CD4-positive, CD25-positive, alpha-beta regulatory T cell (primary cell): ENCODE measurements around the gene BCL7B. TPM values are rescaled to one million over a fixed set of nuclear protein-coding genes. Genes with fewer than 3 reads are reported as not detected.

Experiments used
- ATAC-seq, 2 donors: fragments of 150-1000 bp; cut with Tn5 transposase; one replicate each; pipeline ENCODE4 v1.10.0; 2021; ENCODE audit warnings: low read depth in 2 of 2, moderate number of reproducible peaks in 2 of 2, moderate library complexity in 1 of 2
- DNase-seq, 3 donors: peaks; one replicate each; pipeline versions ENCODE4 v3.0.0 to v3.0.0-alpha.2; 2012 to 2022; ENCODE audit warnings: mixed read lengths in 1 of 3
- H3K27ac ChIP-seq: one replicate; pipeline ENCODE4 v1.7.0; 2013; ENCODE audit warnings: mild to moderate bottlenecking, low read length; ENCODE audit not compliant: insufficient read depth, poor library complexity, severe bottlenecking
- H3K27me3 ChIP-seq: one replicate; pipeline ENCODE4 v1.7.0; 2013; ENCODE audit warnings: low read length; ENCODE audit not compliant: control insufficient read depth, insufficient read depth
- H3K36me3 ChIP-seq: one replicate; pipeline ENCODE4 v1.7.0; 2013; ENCODE audit warnings: mild to moderate bottlenecking, low read length, moderate library complexity; ENCODE audit not compliant: control insufficient read depth, insufficient read depth
- H3K4me1 ChIP-seq: 2 replicates; pipeline ENCODE4 v1.7.0; 2013; ENCODE audit warnings: mild to moderate bottlenecking, low read length; ENCODE audit not compliant: insufficient read depth, control insufficient read depth, poor library complexity, severe bottlenecking
- H3K4me3 ChIP-seq: one replicate; pipeline ENCODE4 v1.7.0; 2013; ENCODE audit warnings: low read depth, mild to moderate bottlenecking, low read length, moderate library complexity
- H3K9me3 ChIP-seq, 2 experiments: 1 replicate in 1 of 2; 2 replicates in 1 of 2; pipeline ENCODE4 v1.7.0; 2013; ENCODE audit warnings: low read length in 2 of 2, mild to moderate bottlenecking in 1 of 2, moderate library complexity in 1 of 2; ENCODE audit not compliant: control insufficient read depth in 2 of 2
- H3K27ac Mint-ChIP-seq, 3 donors: one replicate each; pipeline ENCODE4 v1.8.0; 2020 to 2022; ENCODE audit warnings: mild to moderate bottlenecking in 3 of 3, mixed read lengths in 3 of 3, moderate library complexity in 2 of 3
- H3K27me3 Mint-ChIP-seq: one replicate; pipeline ENCODE4 v1.8.0; 2022; ENCODE audit warnings: mild to moderate bottlenecking, mixed read lengths
- H3K36me3 Mint-ChIP-seq: one replicate; pipeline ENCODE4 v1.8.0; 2020; ENCODE audit warnings: mixed read lengths
- H3K4me1 Mint-ChIP-seq, 4 donors: one replicate each; pipeline ENCODE4 v1.8.0; 2020 to 2022; ENCODE audit warnings: mixed read lengths in 4 of 4, mild to moderate bottlenecking in 1 of 4
- H3K4me3 Mint-ChIP-seq, 4 donors: one replicate each; pipeline ENCODE4 v1.8.0; 2020 to 2022; ENCODE audit warnings: mild to moderate bottlenecking in 4 of 4, mixed read lengths in 4 of 4, moderate library complexity in 3 of 4
- H3K9me3 Mint-ChIP-seq, 7 donors: one replicate each; pipeline ENCODE4 v1.8.0; 2020 to 2022; ENCODE audit warnings: mixed read lengths in 7 of 7, mild to moderate bottlenecking in 3 of 7, moderate library complexity in 2 of 7
- polyA plus RNA-seq, 4 donors: library from polyadenylated mRNA; unstranded; fragments of 300-500 nt; fragmentation: Illumina TruSeq; gene quantifications; one replicate each; pipeline ENCODE4 v1.2.3, GENCODE V29; 2021
- total RNA-seq: library from RNA; stranded (reverse); gene quantifications from one replicate; pipeline ENCODE4 v1.2.3, GENCODE V29; 2022

BCL7B gene
- total RNA-seq (126 TPM), polyA plus RNA-seq (100 to 1,000 TPM in 1 of 4 donors, 10 to 100 TPM in 3; 78.9 to 105 (median 89.7) TPM)

DNA sequence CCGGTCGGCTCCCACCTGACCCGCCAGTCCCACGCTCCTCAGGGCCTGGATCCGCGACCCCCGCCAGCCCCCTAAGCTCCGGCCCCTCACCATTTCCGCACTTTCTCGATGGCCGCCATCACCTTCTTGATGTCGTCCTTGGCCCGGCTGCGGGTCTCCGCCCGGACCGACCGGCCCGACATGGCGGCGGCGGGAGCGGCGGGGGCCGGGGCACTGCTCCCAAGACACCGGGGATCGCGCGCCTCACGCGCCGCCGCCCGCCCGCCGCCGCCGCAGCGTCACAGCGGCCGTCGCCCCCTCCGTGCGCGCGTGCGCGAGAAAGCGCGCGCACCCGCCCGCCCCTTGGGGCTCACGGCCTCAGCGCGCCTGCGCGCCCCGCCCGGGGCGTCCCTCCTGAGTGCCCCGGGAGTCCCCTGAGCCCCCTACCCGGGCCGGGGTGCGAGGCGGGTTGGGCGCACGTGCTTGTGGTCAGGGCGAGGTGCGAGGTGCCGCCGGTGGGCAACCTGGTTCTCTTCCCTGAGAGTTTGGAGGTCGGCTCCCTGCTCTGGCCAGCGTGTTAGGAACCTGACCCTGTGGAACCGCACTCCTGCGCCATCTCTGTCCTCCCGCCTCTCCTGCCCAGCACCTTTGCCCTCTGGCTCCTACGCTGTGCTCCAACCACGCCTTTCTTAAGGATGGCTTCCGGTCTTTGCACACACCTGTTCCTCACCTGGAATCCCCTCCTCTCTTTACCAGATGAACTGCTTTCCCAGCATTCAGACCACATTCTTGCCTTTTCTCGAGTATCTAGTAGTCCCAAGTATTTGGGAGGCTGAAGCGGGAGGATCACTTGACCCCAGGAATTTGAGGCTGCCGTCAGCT lies at the start of gene BCL7B:
Gene BCL7B, minus strand, starts transcription at position 294 of the 861 bp plus-strand sequence. Its CDS starts 112 bp downstream, at position 182.
- H3K27ac Mint-ChIP-seq = peak within 1 kb of the TSS; percentile 96 to 98 (median 97)
- peaks cover 11% of the 10 kb centered on the region for H3K36me3 ChIP-seq
- peaks cover 3% of the 10 kb centered on the region for H3K36me3 Mint-ChIP-seq
- H3K9me3 ChIP-seq = no peaks in the 10 kb centered on the region
- peak within 1 kb of the TSS; percentile 99 for H3K27ac ChIP-seq
- H3K4me1 ChIP-seq = peaks cover 22% of the 10 kb centered on the region
- DNase-seq (peak; percentile 72 to 83 (median 81)), ATAC-seq (peak; percentile 48 to 56)
- H3K27me3 ChIP-seq = no peaks in the 10 kb centered on the region
- peaks cover 19 to 36% (median 28%) of the 10 kb centered on the region in 4 donors for H3K4me1 Mint-ChIP-seq
- H3K27me3 Mint-ChIP-seq = peaks cover 4% of the 10 kb centered on the region
- peak within 1 kb of the TSS; percentile 88 for H3K4me3 ChIP-seq
- peak within 1 kb of the TSS; percentile 94 to 100 (median 96) for H3K4me3 Mint-ChIP-seq
- peaks cover 0 to 1% (median 0%) of the 10 kb centered on the region in 7 donors for H3K9me3 Mint-ChIP-seq

DNA sequence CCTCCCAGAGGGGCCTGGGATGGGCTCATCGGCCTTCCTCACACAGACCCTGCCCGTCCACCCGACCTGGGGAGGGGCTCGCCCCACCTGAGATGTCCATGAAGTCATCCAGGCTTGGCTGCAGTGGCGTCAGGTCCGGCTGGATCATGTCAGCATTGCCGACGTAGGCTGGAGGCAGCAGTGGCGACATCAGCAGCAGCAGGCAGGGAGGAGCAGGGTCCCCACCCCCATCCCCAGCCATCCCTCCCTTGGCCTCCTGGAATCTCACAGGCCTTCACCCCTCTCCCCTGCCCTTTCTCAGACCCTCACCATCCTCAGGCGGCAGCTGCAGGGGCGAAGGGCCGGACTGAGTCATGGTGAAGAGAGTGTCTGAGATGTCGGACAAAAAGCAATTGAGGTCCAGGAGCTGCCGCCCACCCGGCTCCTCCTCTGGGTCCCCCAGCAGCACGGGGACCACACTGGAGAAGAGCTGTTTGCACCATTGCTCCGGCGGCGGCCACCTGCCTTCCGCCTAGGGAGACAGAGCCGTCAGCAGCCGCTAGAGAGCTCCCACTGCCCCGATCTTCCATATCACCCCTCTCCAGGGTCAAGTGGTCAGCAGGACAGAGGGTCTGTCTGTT lies 48.2 kb upstream of the BCL7B start:
- no peaks in the 10 kb centered on the region for H3K27me3 ChIP-seq

DNA sequence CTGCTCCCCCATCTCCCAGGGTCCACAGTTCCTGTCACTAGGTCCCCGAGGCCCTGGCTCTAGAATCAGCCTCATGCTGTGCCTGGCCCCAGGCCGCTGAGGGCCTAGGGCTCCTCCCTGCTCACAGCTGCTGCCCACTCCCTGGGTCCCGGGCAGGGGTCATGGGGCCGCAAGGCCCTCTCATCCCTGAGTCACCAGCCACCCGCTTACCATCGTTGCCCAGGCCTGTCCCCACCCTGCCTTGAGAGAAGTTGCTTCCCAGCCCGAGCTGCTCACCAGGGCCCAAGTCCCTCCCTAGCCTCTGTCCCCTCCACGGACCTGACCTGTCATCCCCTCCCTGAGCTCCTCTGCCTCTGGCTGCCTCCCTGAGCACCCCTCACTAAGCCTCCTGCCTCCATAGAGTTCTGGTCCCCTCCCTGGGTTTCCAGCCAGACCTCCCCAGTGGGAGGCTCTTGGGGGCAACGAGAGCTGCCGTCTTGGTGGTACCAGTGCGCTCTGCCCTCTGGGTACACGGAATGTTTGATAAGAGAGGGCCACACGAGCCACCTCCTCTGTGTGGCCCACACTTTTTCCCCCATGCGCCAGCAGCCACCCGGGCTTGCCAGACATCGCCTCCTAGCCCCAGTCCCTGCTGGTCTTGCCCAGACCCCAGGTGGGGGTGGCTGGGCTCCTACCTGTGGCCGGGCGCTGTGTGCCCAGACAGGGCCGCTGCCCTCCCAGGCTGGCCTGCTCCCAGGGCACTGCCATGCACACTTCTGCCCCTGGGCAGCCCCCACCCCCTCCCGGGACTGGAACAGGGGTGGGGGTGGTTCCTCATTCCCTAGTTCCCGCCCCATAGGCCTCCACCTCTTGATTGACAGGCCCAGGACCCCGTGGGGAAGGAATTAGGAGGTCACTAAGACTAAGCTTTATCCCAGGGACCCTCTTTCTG lies 45.5 kb upstream of the BCL7B start:
- Mint-ChIP-seq H3K27me3 (peaks cover 20% of the 10 kb centered on the region), H3K9me3 (peaks cover 0 to 3% (median 0%) of the 10 kb centered on the region in 7 donors), H3K4me1 (no peaks in the 10 kb centered on the region), H3K27ac (no peak overlapping the region), H3K4me3 (no peak overlapping the region), H3K36me3 (peaks cover 3% of the 10 kb centered on the region)
- Histone ChIP-seq H3K9me3 (no peaks in the 10 kb centered on the region), H3K27me3 (no peaks in the 10 kb centered on the region), H3K4me3 (no peak overlapping the region), H3K27ac (no peak overlapping the region), H3K4me1 (peaks cover 4% of the 10 kb centered on the region), H3K36me3 (no peaks in the 10 kb centered on the region)
- no peak for DNase-seq
- ATAC-seq = no peak

More for the DNA sequence above, 48.2 kb upstream of the BCL7B start:
- ATAC-seq (no peak), DNase-seq (no peak)
- H3K27ac ChIP-seq = no peak overlapping the region
- peaks cover 4% of the 10 kb centered on the region for H3K4me1 ChIP-seq
- H3K4me1 Mint-ChIP-seq = peaks cover 0 to 2% (median 0%) of the 10 kb centered on the region in 4 donors
- peaks cover 27% of the 10 kb centered on the region for H3K27me3 Mint-ChIP-seq
- H3K36me3 Mint-ChIP-seq = no peaks in the 10 kb centered on the region
- H3K27ac Mint-ChIP-seq = no peak overlapping the region
- H3K9me3 ChIP-seq = no peaks in the 10 kb centered on the region
- H3K4me3 ChIP-seq = no peak overlapping the region
- H3K9me3 Mint-ChIP-seq = no peaks in the 10 kb centered on the region
- H3K4me3 Mint-ChIP-seq = no peak overlapping the region
- H3K36me3 ChIP-seq = no peaks in the 10 kb centered on the region

DNA sequence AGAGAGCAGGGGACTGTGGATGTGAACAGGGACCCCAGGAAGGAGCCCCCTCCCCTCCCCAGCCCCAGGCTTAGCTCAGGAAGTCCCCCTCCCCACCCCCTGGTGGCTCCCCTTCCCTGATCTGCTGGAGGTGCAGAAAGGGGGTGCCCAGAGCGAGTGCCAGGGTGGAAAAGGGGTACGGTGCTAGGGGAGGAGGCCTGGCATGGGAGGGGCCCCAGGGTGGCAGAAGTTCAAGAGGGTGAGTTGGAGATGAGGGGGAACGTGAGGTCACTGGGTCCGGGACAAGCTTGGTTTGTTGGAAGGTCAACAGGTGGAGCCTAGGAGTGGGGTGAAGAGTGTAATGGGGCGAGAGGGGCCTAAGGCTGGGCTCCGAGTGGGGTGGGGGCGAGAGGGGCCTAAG lies 42.4 kb upstream of the BCL7B start:
- Mint-ChIP-seq H3K4me3 (no peak overlapping the region), H3K27me3 (peaks cover 15% of the 10 kb centered on the region)

DNA sequence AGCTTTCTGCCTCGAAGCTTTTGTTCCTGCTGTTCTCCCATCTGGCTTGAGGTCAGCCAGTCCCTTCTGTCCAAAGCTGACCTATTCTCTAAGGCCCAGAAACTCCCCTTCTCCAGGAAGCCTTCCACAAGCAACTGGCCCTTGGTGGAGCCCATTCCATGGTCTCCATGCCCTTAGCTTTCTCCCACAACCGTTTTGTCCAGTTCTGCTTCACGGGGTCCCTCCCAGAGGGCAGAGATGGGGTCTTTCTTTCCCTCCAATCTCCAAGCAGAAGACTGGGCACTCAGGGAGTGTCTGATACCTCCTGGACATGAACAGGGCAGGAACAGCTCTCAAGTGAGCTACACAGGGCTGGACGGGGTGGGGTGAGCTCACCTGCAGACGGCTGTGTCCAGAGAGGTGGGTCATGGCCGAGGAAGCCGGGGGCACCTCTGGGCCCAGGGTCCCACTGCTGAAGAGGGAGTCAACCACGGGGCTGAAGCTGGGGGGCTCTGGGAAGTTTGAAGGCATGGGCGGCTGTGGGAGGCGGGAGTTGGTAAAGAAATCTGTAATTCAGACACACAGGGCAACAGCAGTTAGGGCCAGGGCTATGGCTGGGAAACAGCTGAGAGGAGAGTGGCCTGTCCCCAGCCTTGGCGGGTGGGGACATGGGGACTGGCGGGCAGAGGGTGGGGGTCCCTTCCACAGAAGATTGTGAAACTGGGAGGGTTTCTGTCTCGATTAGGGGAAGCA lies 41.8 kb upstream of the BCL7B start:
- no peak overlapping the region for H3K27ac Mint-ChIP-seq
- ATAC-seq (no peak), DNase-seq (no peak)
- no peak overlapping the region for H3K4me3 Mint-ChIP-seq
- no peaks in the 10 kb centered on the region for H3K4me1 ChIP-seq
- peaks cover 15% of the 10 kb centered on the region for H3K27me3 Mint-ChIP-seq
- no peaks in the 10 kb centered on the region for H3K4me1 Mint-ChIP-seq
- no peak overlapping the region for H3K4me3 ChIP-seq
- no peaks in the 10 kb centered on the region for H3K36me3 ChIP-seq
- H3K9me3 ChIP-seq = no peaks in the 10 kb centered on the region
- H3K27ac ChIP-seq = no peak overlapping the region
- H3K27me3 ChIP-seq = no peaks in the 10 kb centered on the region
- peaks cover 4% of the 10 kb centered on the region for H3K36me3 Mint-ChIP-seq
- H3K9me3 Mint-ChIP-seq = peaks cover 0 to 5% (median 0%) of the 10 kb centered on the region in 7 donors

More for the DNA sequence above, 42.4 kb upstream of the BCL7B start:
- ATAC-seq (no peak), DNase-seq (no peak)
- Histone ChIP-seq H3K4me3 (no peak overlapping the region), H3K9me3 (no peaks in the 10 kb centered on the region), H3K27ac (no peak overlapping the region), H3K27me3 (no peaks in the 10 kb centered on the region), H3K4me1 (no peaks in the 10 kb centered on the region), H3K36me3 (no peaks in the 10 kb centered on the region)
- Mint-ChIP-seq H3K36me3 (peaks cover 4% of the 10 kb centered on the region), H3K4me1 (no peaks in the 10 kb centered on the region), H3K9me3 (peaks cover 0 to 5% (median 0%) of the 10 kb centered on the region in 7 donors), H3K27ac (peak overlapping the region in 1 of 3 donors; percentile 56)

DNA sequence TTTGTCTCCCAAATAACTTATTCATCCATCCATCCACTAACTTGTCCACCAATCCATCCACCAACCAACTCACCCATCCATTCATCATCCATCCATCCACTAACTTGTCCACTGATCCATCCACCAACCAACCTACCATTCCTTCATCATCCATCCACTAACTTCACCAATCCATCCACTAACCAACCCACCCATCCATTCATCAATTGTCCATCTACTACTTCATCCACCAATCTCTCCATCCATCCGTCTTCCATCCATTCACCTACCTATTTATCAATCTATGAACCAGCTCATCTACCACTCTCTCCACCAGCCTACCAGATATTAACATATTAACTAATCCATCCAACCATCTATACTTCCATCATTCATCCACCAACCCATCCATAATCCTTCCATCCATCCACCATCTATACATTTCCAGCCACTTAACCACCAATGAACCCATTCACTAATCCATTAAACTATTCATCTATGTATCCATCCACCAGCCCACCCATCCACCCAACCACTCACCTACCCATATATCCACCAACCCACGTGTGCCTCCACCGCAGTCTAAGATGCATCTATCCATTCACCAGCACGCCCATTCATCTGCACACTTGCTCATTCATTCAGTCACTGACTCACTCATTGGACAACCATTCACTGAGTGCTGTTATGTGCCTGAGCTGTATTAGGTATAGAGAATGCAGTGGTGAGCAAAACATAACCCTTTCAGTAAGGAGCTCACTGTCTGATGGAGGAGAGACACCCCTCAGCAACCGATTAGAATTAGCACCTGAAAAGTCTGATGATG lies 40.7 kb upstream of the BCL7B start:
- no peaks in the 10 kb centered on the region for H3K27me3 ChIP-seq
- H3K9me3 Mint-ChIP-seq = peaks cover 0 to 5% (median 0%) of the 10 kb centered on the region in 7 donors
- no peak for ATAC-seq

More for the DNA sequence above, 40.7 kb upstream of the BCL7B start:
- H3K36me3 ChIP-seq = no peaks in the 10 kb centered on the region
- peaks cover 4% of the 10 kb centered on the region for H3K36me3 Mint-ChIP-seq
- H3K4me1 Mint-ChIP-seq = no peaks in the 10 kb centered on the region
- no peaks in the 10 kb centered on the region for H3K4me1 ChIP-seq
- H3K27me3 Mint-ChIP-seq = peaks cover 16% of the 10 kb centered on the region
- H3K4me3 Mint-ChIP-seq = no peak overlapping the region
- DNase-seq = no peak
- H3K27ac Mint-ChIP-seq = no peak overlapping the region
- no peaks in the 10 kb centered on the region for H3K9me3 ChIP-seq
- no peak overlapping the region for H3K4me3 ChIP-seq
- H3K27ac ChIP-seq = no peak overlapping the region
